AG04449 (cell line): ENCODE results near the gene RBPMS2.

Experiments
- CTCF ChIA-PET: fragments of 350-600 bp; formaldehyde crosslinking; extraction: SDS; loops from one replicate; lab custom pipeline; 2021; ENCODE audit warnings: antibody characterized with exemption; lab: Yijun Ruan, JAX
- POLR2A ChIA-PET: fragments of 400-600, 350-600 bp; formaldehyde crosslinking; extraction: SDS; loops from one replicate; lab custom pipeline; 2020; ENCODE audit warnings: antibody characterized with exemption, inconsistent platforms; lab: Yijun Ruan, JAX
- DNase-seq: peaks from one replicate; pipeline ENCODE4 v3.0.0-alpha.2; 2010; ENCODE audit warnings: low read depth, low spot score
- H3K4me3 ChIP-seq: 2 replicates; pipeline ENCODE4 v1.5.1; 2011; ENCODE audit warnings: low read depth, mild to moderate bottlenecking, control low read depth, low read length
- CTCF ChIP-seq: IDR thresholded peaks from one replicate; pipeline ENCODE4 v1.5.1; 2011; ENCODE audit warnings: mild to moderate bottlenecking, moderate library complexity, low read length, control low read depth, inconsistent platforms; ENCODE audit not compliant: insufficient read depth; ENCODE audit errors: missing control alignments

The RBPMS2 gene

GRCh38 chr15:64791401-64791800 is 16.0 kb upstream of the RBPMS2 start:
- DNase-seq: no peak
- TF ChIP-seq CTCF: no peak
- H3K4me3 ChIP-seq: no peak overlapping the region
- ChIA-PET POLR2A (no interaction called here), CTCF (interaction anchor here (0.9 to 5.5 kb wide), 2 partner anchors 19 to 105 kb away, joined by 3 to 31 read pairs; no protein-coding TSS in a partner anchor)

GRCh38 chr15:64783796-64784195 is 8.4 kb upstream of the RBPMS2 start:
- no peak for TF ChIP-seq CTCF
- DNase-seq: no peak
- H3K4me3 ChIP-seq: no peak overlapping the region
- CTCF ChIA-PET: interaction anchor here (1.2 kb wide), 1 partner anchor 27 kb away, joined by 3 read pairs; no protein-coding TSS in a partner anchor
- POLR2A ChIA-PET: no interaction called here

- TF ChIP-seq CTCF: no peak
- POLR2A ChIA-PET: no interaction called here
- CTCF ChIA-PET: interaction anchor here (2.8 kb wide), 1 partner anchor 27 kb away, joined by 12 read pairs; no protein-coding TSS in a partner anchor
- no peak overlapping the region for H3K4me3 ChIP-seq
- DNase-seq: no peak
Measured at GRCh38 chr15:64782751-64783150, 7.4 kb upstream of the RBPMS2 start.

- ChIA-PET POLR2A (no interaction called here), CTCF (interaction anchor here (1.3 to 2.8 kb wide), 2 partner anchors 28 to 53 kb away, joined by 4 to 12 read pairs; no protein-coding TSS in a partner anchor)
- DNase-seq: no peak
- H3K4me3 ChIP-seq: no peak overlapping the region
- TF ChIP-seq CTCF: no peak
Measured at GRCh38 chr15:64781299-64781698, 5.9 kb upstream of the RBPMS2 start.

- ChIA-PET CTCF (interaction anchor here (1.3 to 2.8 kb wide), 2 partner anchors 29 to 53 kb away, joined by 4 to 12 read pairs; no protein-coding TSS in a partner anchor), POLR2A (no interaction called here)
- no peak overlapping the region for H3K4me3 ChIP-seq
- no peak for TF ChIP-seq CTCF
- no peak for DNase-seq
Measured at GRCh38 chr15:64780600-64781156, 5.3 kb upstream of the RBPMS2 start.

- POLR2A ChIA-PET: no interaction called here
- CTCF ChIA-PET: interaction anchor here (0.8 to 2.1 kb wide), 4 partner anchors 15 to 56 kb away, joined by 3 to 12 read pairs (median 6); no protein-coding TSS in a partner anchor
Measured at GRCh38 chr15:64779630-64780029, 4.2 kb upstream of the RBPMS2 start.

More at GRCh38 chr15:64779630-64780029, 4.2 kb upstream of the RBPMS2 start:
- H3K4me3 ChIP-seq: no peak overlapping the region
- no peak for TF ChIP-seq CTCF
- DNase-seq: no peak
